DOHH2 (cell line): ENCODE data around the gene NT5DC3.

Experiments
- CTCF ChIP-seq: fragments of 200-600 bp; sonication (generic); IDR thresholded peaks from one replicate; pipeline ENCODE4 v1.5.1; 2014; ENCODE audit warnings: antibody characterized with exemption, mild to moderate bottlenecking, low read depth, low read length; ENCODE audit not compliant: poor library complexity, severe bottlenecking
- EZH2phosphoT487 ChIP-seq: fragments of 200-600 bp; sonication (generic); IDR thresholded peaks from 2 replicates; pipeline ENCODE4 v1.6.1; 2017; ENCODE audit warnings: borderline replicate concordance, mild to moderate bottlenecking, antibody characterized with exemption, low read length, moderate library complexity, mixed read lengths

DNA sequence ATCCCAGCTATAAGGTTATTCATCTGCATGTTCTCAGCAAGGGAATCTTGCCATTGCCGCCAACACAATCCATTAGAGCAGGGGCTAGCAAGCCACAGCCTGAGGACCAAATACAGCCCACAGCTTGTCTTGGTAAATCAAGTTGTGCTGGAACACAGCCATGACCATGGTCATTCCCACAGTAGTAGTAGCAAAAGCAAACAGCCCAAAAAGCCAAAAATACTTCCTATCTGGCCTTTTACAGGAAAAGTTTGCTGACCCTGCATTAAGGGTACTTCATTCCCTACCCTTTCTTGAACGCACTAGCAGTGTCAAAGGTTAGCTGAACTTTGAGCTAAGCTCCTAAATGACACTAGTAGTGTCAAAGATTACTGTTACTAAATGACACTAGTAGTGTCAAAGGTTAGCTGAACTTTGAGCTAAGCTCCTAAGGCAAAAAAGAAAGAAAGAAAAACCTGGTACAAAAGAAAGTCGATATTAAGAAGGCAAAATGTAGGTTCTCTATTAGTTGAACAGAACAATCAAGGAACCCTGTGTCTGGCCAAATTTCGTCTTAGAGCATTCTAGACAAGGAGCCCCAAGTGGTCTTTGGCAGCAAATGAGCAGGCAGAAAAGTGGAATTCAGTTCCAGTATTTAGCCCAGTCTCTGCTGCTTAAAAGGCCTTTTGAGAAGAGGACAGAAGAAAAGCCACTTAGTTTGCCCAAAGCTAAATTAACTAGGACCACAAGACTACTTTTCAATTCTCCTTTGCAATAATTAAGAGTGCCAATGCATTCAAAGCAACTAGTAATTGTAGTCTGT, 67.7 kb downstream of the NT5DC3 start:
- TF ChIP-seq CTCF (no peak), EZH2phosphoT487 (no peak)
